HepG2 (cell line): ENCODE results near the gene PFDN5. TPM values are rescaled to one million over a fixed set of nuclear protein-coding genes. Genes with fewer than 3 reads are reported as not detected.
A peak's percentile ranks its signal among the peaks of the same experiment; 100 is the strongest.

Experiments
- ARNT2 ChIP-seq: sonication (generic); formaldehyde crosslinking; IDR thresholded peaks from 2 replicates; pipeline ENCODE4 v1.8.0; 2022; ENCODE audit warnings: mild to moderate bottlenecking, low read depth, missing genetic modification reagents, moderate library complexity
- BHLHE40 ChIP-seq: IDR thresholded peaks from 2 replicates; pipeline ENCODE4 v1.6.1; 2011; ENCODE audit warnings: low read length, improper control_type of control experiment
- FOSL1 ChIP-seq: sonication (generic); formaldehyde crosslinking; IDR thresholded peaks from 2 replicates; pipeline ENCODE4 v1.9.0; 2021; ENCODE audit warnings: missing genetic modification reagents, borderline replicate concordance
- IRX3 ChIP-seq: sonication (generic); formaldehyde crosslinking; IDR thresholded peaks from 2 replicates; pipeline ENCODE4 v1.8.1; 2023; ENCODE audit warnings: mild to moderate bottlenecking, low read depth, missing genetic modification reagents, borderline replicate concordance
- KDM4B ChIP-seq: sonication (generic); formaldehyde crosslinking; IDR thresholded peaks from 2 replicates; pipeline ENCODE4 v1.4.0; 2020; ENCODE audit warnings: missing genetic modification reagents
- MIER3 ChIP-seq: IDR thresholded peaks from 2 replicates; pipeline ENCODE4 v1.6.1; 2016; ENCODE audit warnings: missing compliant biosample characterization, borderline replicate concordance
- MXD4 ChIP-seq: IDR thresholded peaks from 2 replicates; pipeline ENCODE4 v1.6.1; 2016; ENCODE audit warnings: mild to moderate bottlenecking, missing biosample characterization, missing genetic modification reagents
- NR3C1 ChIP-seq: sonication (generic); formaldehyde crosslinking; IDR thresholded peaks from 2 replicates; pipeline ENCODE4 v1.4.0; 2020; ENCODE audit warnings: missing genetic modification reagents
- SP4 ChIP-seq: sonication (generic); formaldehyde crosslinking; IDR thresholded peaks from 2 replicates; pipeline ENCODE4 v1.8.1; 2023; ENCODE audit warnings: mild to moderate bottlenecking, missing genetic modification reagents
- ZBTB1 ChIP-seq: sonication (generic); formaldehyde crosslinking; IDR thresholded peaks from 2 replicates; pipeline ENCODE4 v1.4.0; 2020; ENCODE audit warnings: missing genetic modification reagents, borderline replicate concordance
- ZBTB38 ChIP-seq: sonication (generic); formaldehyde crosslinking; IDR thresholded peaks from 2 replicates; pipeline ENCODE4 v1.5.1; 2020; ENCODE audit warnings: mild to moderate bottlenecking, missing genetic modification reagents
- ZFP37 ChIP-seq: sonication (generic); formaldehyde crosslinking; IDR thresholded peaks from 2 replicates; pipeline ENCODE4 v1.4.0; 2020; ENCODE audit warnings: missing genetic modification reagents, borderline replicate concordance
- ZFP90 ChIP-seq: sonication (generic); formaldehyde crosslinking; IDR thresholded peaks from 2 replicates; pipeline ENCODE4 v1.8.0; 2022; ENCODE audit warnings: missing genetic modification reagents, mild to moderate bottlenecking, inconsistent platforms, borderline replicate concordance
- ZMYM2 ChIP-seq: sonication (generic); formaldehyde crosslinking; IDR thresholded peaks from 2 replicates; pipeline ENCODE4 v1.8.0; 2022; ENCODE audit warnings: mild to moderate bottlenecking, missing genetic modification reagents
- ZNF101 ChIP-seq: sonication (generic); formaldehyde crosslinking; IDR thresholded peaks from 2 replicates; pipeline ENCODE4 v1.4.0; 2020; ENCODE audit warnings: mild to moderate bottlenecking, low read depth, missing genetic modification reagents, borderline replicate concordance
- ZNF124 ChIP-seq: sonication (generic); formaldehyde crosslinking; IDR thresholded peaks from 2 replicates; pipeline ENCODE4 v1.4.0; 2020; ENCODE audit warnings: missing genetic modification reagents
- ZNF207 ChIP-seq: fragments of 450-650 bp; IDR thresholded peaks from 2 replicates; pipeline ENCODE4 v1.6.1; 2016; ENCODE audit warnings: antibody characterized with exemption, borderline replicate concordance
- ZNF253 ChIP-seq: sonication (generic); formaldehyde crosslinking; IDR thresholded peaks from 2 replicates; pipeline ENCODE4 v1.8.0; 2022; ENCODE audit warnings: mild to moderate bottlenecking, missing genetic modification reagents, borderline replicate concordance
- ZNF703 ChIP-seq: sonication (generic); formaldehyde crosslinking; IDR thresholded peaks from 2 replicates; pipeline ENCODE4 v1.5.1; 2020; ENCODE audit warnings: missing genetic modification reagents, mild to moderate bottlenecking, moderate library complexity, borderline replicate concordance
- polyA plus RNA-seq, 8 experiments: library from polyadenylated mRNA; depleted of rRNA in 3 of 8; stranded (reverse) in 7 of 8; unstranded in 1 of 8; fragments of >200 nt; fragmentation: Illumina TruSeq in 4 of 8; extraction: Trizol in 4 of 8; gene quantifications; 2 replicates each; pipeline versions ENCODE4 v1.2.1 to v1.2.3, GENCODE V29; 2011 to 2016; ENCODE audit warnings: low read depth in 4 of 8, missing spikeins in 1 of 8, mixed read lengths in 1 of 8; ENCODE audit not compliant: insufficient read depth in 1 of 8
- total RNA-seq, 5 experiments: library from RNA; depleted of rRNA; stranded (reverse); fragments of >200 nt; fragmentation: Illumina TruSeq; extraction: Trizol; gene quantifications; 2 replicates each; pipeline ENCODE4 v1.2.3, GENCODE V29; 2016; ENCODE audit warnings: low read depth in 1 of 5
- TF ChIP-seq, protein P1 (sequence below): sonication (generic); formaldehyde crosslinking; IDR thresholded peaks from 2 replicates; pipeline ENCODE4 v1.4.0; 2020; ENCODE audit warnings: missing genetic modification reagents, borderline replicate concordance
- TF ChIP-seq, protein P2 (sequence below): sonication (generic); formaldehyde crosslinking; IDR thresholded peaks from 2 replicates; pipeline ENCODE4 v1.4.0; 2020; ENCODE audit warnings: mild to moderate bottlenecking, missing genetic modification reagents
- TF ChIP-seq, protein P3 (sequence below): sonication (generic); formaldehyde crosslinking; IDR thresholded peaks from 2 replicates; pipeline ENCODE4 v1.5.1; 2020; ENCODE audit warnings: missing genetic modification reagents, mild to moderate bottlenecking, borderline replicate concordance
- TF ChIP-seq, protein P4 (sequence below): IDR thresholded peaks from 2 replicates; pipeline ENCODE4 v1.6.1; 2016

The PFDN5 gene
- total and polyA plus RNA-seq, 2 of the 13 experiments (the other 11 are each of a cell fraction or from before 2014, with no cell fraction given) = 449 to 462 TPM

DNA sequence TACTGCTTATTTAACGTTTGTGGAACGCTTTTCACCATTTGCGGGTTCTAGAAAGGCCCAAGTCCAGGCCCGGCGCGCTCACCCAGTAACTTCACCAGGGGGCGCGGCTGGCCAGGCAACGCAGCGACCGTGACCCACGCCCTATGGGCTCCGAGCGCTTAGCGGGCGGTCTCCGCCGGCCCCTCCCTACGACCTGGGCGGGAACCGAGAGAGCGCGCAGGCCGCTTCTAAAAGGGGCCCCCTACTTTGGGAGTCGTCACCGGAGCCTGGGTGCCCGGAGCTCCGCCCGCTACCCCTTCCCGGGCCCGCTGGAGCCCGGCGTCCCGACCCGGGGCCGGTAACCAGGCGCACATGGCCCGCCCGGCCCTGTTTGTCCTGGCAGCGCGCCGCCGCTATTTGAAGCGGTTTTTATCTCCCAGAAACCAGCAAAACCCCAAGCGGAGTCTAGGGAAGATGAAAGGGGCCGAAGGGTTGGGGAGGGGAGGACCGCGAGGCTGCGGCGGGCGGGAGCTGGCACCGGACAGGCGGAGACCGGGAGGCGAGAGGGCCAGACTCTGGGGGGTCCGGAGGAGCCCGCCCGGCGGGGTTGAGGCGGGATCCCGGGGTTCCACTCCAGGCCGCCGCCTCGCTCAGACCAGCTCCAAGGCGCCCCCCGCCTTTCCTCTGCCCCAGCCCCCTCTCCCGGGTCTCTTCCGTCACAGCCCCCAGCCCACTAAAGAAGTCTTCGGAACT is 29.6 kb downstream of the PFDN5 start (continued):
- peak; percentile 76; the same call in 1 of the 2 replicates for TF ChIP-seq MXD4 (CRISPR knock-in tag)
- peak; percentile 68 for TF ChIP-seq ZNF703
- no peak for TF ChIP-seq NR3C1 (CRISPR knock-in tag)
- TF ChIP-seq, protein P1, sequence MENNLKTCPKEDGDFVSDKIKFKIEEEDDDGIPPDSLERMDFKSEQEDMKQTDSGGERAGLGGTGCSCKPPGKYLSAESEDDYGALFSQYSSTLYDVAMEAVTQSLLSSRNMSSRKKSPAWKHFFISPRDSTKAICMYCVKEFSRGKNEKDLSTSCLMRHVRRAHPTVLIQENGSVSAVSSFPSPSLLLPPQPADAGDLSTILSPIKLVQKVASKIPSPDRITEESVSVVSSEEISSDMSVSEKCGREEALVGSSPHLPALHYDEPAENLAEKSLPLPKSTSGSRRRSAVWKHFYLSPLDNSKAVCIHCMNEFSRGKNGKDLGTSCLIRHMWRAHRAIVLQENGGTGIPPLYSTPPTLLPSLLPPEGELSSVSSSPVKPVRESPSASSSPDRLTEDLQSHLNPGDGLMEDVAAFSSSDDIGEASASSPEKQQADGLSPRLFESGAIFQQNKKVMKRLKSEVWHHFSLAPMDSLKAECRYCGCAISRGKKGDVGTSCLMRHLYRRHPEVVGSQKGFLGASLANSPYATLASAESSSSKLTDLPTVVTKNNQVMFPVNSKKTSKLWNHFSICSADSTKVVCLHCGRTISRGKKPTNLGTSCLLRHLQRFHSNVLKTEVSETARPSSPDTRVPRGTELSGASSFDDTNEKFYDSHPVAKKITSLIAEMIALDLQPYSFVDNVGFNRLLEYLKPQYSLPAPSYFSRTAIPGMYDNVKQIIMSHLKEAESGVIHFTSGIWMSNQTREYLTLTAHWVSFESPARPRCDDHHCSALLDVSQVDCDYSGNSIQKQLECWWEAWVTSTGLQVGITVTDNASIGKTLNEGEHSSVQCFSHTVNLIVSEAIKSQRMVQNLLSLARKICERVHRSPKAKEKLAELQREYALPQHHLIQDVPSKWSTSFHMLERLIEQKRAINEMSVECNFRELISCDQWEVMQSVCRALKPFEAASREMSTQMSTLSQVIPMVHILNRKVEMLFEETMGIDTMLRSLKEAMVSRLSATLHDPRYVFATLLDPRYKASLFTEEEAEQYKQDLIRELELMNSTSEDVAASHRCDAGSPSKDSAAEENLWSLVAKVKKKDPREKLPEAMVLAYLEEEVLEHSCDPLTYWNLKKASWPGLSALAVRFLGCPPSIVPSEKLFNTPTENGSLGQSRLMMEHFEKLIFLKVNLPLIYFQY (CRISPR knock-in tag) = peak; percentile 95; the same call in 1 of the 2 replicates
- TF ChIP-seq IRX3 (CRISPR knock-in tag) = no peak
- TF ChIP-seq KDM4B (CRISPR knock-in tag) = peak; percentile 91
- no peak for TF ChIP-seq ZNF207
- TF ChIP-seq, protein P2, sequence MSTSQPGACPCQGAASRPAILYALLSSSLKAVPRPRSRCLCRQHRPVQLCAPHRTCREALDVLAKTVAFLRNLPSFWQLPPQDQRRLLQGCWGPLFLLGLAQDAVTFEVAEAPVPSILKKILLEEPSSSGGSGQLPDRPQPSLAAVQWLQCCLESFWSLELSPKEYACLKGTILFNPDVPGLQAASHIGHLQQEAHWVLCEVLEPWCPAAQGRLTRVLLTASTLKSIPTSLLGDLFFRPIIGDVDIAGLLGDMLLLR = peak; percentile 66; the same call in 1 of the 2 replicates
- TF ChIP-seq SP4 (CRISPR knock-in tag) = no peak
- TF ChIP-seq FOSL1 (CRISPR knock-in tag) = no peak
- TF ChIP-seq ZFP37 (CRISPR knock-in tag) = 0 out of 2 replicates have a peak, but pooled peaks have one; percentile 32
- TF ChIP-seq ZMYM2 = no peak
- no peak for TF ChIP-seq ZBTB1 (CRISPR knock-in tag)
- peak; percentile 42; the same call in 1 of the 2 replicates for TF ChIP-seq ZFP90 (CRISPR knock-in tag)
- no peak for TF ChIP-seq ZNF101 (CRISPR knock-in tag)
- TF ChIP-seq, protein P3, sequence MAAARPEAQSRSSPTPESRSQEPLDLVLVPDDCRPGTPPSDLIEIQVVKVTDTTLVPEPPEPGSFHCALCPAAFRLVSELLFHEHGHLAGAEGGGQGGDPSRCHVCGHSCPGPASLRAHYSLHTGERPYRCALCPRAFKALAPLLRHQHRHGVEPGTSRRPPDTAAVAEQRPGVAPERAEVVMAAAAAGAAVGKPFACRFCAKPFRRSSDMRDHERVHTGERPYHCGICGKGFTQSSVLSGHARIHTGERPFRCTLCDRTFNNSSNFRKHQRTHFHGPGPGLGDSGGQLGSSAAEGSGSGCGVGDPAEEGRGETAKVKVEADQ (CRISPR knock-in tag) = no peak
- peak; percentile 21; the same call in 1 of the 2 replicates for TF ChIP-seq BHLHE40
- no peak; the same call in 1 of the 2 replicates for TF ChIP-seq MIER3 (CRISPR knock-in tag)
- TF ChIP-seq, protein P4, sequence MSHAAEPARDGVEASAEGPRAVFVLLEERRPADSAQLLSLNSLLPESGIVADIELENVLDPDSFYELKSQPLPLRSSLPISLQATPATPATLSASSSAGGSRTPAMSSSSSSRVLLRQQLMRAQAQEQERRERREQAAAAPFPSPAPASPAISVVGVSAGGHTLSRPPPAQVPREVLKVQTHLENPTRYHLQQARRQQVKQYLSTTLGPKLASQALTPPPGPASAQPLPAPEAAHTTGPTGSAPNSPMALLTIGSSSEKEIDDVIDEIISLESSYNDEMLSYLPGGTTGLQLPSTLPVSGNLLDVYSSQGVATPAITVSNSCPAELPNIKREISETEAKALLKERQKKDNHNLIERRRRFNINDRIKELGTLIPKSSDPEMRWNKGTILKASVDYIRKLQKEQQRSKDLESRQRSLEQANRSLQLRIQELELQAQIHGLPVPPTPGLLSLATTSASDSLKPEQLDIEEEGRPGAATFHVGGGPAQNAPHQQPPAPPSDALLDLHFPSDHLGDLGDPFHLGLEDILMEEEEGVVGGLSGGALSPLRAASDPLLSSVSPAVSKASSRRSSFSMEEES (CRISPR knock-in tag) = 0 out of 2 replicates have a peak, but pooled peaks have one; percentile 20
- no peak for TF ChIP-seq ZNF253 (CRISPR knock-in tag)
- peak; percentile 62; the same call in 1 of the 2 replicates for TF ChIP-seq ZBTB38 (CRISPR knock-in tag)
- TF ChIP-seq ARNT2 = peak; percentile 87
- 0 out of 2 replicates have a peak, but pooled peaks have one; percentile 34 for TF ChIP-seq ZNF124 (CRISPR knock-in tag)
